Dermis blood vessel endothelial cell (primary cell): ENCODE data around the gene TEK. TPM values are rescaled to one million over a fixed set of nuclear protein-coding genes. Genes with fewer than 3 reads are reported as not detected.
A peak's percentile ranks its signal among the peaks of the same experiment; 100 is the strongest.
"Not testable (repeated sequence)": the region's sequence is repeated elsewhere in the genome, so short reads cannot be mapped to it uniquely, and the experiment has no call there.

Experiments used
- DNase-seq: peaks from one replicate; pipeline ENCODE4 v3.0.0; 2010
- total RNA-seq: library from RNA; depleted of rRNA; stranded (reverse); fragments of >200 nt; gene quantifications from 2 replicates; pipeline ENCODE4 v1.2.3, GENCODE V29; 2014

Gene TEK
- total RNA-seq, 1 donor from 2014 or later = 119 TPM

DNA sequence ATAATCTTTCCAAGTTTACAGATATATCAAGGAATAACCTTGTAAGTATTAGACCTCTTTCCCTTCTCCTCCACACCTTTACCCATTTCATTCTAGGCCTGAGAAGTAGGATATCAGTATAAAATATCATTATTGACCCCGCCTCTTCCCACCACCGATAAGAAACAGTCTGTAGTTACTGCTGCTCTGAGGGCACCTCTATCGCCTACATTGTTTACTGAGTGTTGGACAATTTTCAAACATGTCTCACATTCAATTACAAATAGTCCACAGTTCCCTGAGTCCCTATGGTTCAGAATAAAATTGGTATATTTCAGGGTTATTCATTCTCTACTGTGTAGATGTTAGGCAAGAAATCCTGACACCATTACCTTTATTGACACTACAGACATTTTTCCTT is 73.4 kb downstream of the TEK start:
- no peak for DNase-seq

DNA sequence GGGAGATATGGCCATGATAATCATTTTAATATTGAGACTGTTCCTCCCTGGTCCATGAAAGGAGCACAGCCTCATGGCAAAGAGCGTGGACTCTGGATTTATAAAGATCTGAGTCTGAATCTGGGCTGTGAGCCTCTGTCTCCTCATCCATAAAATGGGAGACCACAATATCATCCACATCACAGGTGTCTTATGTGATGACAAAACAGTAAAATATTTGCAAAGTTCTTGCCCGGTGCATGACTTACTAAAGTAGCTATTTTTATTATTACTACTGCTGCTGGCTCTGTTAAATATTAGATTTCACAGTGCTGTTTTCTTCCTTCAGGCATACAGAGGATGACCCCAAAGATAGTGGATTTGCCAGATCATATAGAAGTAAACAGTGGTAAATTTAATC is 74.1 kb downstream of the TEK start:
- no peak for DNase-seq

DNA sequence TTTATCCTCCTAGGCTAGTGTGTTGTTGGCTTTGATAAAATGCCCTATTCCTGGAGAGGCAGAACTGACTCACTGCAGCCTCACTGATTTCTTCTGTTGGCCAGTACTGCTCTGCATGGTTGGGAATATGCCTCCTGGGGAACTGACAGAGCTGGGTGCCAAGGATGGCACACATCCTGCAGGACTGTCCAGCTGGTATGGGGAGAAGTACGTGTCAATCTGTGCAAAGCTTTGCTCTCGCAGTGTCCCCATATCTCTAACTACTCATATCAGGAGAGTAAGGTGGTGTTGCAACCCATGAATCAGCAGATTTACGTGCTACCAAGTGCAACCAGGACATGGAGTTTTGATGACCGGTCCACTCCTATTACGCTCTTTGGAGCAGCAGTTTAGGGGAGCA is 74.7 kb downstream of the TEK start:
- DNase-seq = no peak

DNA sequence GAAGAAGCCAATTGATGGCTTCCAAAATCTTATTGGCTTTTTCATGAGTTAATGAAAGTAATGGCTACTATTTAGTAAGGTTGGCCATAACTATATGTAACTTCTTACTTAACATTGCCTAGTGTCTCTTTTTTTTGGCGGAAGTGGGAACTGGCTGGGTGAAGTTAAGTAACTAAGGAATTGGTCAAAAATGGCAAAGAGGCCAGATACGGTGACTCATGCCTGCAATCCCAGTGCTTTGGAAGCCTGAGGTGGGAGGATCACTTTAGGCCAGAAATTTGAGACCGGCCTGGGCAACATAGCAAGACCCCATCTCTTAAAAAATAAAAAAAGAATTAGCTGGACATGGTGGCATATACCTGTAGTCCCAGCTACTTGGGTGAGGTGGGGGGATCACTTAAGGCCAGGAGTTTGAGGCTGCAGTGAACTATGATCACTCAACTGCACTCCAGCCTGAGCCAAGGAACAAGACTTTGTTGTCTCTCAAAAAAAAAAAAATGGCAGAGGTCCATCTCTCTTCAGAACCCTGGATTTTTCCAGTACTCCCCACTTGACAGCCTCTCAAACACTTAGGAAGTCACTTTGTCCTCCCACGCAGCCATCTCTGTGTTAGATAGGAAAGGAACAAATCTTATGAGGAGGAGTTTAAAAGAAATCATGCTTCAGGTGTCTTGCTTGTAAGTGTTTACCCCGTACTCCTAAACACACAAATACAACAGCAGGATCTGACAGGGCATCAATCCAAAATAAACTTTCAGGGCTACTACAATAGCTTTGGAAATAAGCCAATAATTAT is 75.7 kb downstream of the TEK start:
- DNase-seq = peak; percentile 80

DNA sequence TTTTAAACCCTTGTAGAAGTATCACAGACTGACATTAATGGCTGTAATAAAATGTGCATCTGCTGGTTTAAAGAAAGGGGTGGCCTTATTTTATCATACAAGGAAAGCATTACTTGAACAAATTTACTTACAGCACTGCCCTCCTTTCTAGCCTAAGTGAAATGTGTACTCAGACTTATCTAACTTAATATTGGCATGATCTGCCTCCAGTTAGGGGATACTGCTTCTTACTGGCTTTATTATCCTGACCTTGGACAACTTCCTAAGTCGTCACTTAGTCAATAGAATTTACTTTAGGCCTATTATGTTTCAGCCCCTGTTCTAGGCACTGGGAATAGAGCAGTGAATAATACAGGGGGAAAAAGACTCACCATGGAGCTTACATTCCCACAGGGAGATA is 79.4 kb downstream of the TEK start:
- no peak for DNase-seq

DNA sequence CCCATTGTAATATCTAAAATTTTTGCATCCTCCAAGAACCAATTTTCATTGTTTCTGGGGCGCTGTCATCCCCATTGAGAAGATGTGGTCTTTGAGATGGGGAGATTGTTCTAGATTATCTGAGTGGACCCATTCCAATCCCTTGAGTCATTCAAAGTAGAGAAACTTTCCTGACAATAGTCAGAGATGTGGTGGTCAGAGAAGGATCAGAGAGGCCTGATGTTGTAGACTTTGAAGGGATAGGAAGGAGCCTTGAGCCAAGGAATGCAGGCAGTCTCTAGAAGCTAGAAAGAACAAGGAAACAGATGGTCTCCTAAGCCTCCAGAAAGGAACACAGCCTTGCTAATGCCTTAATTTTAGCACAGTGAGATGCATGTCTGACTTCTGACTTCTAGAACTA is 80.4 kb downstream of the TEK start:
- DNase-seq = no peak

DNA sequence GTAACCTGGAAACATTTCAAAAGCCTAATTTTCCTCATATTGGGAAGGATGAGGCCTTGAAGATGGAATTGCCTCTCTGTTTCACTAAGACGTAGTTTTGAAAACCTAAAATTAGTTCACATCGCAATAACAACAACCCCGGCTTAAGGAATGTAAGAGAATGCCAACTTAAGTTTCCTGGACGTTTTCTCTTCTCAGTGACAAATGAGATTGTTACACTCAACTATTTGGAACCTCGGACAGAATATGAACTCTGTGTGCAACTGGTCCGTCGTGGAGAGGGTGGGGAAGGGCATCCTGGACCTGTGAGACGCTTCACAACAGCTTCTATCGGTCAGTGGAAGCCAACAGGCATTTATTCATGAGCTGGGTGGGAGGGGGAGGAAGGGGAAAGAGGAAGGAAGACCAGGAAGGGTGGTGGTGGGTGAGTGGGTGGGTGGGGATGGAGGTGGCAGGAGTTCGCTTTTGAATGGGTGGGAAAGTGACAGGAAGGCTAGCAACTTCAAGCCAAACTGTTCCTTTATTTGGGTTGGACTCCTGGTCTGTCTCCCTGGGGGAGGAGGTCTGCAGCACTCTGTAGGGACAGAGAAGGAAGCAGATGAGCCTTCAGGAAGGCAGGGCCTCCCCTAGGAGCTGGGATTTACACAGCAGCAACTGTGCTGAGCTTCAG is 83.4 kb downstream of the TEK start:
- DNase-seq = peak; percentile 27

DNA sequence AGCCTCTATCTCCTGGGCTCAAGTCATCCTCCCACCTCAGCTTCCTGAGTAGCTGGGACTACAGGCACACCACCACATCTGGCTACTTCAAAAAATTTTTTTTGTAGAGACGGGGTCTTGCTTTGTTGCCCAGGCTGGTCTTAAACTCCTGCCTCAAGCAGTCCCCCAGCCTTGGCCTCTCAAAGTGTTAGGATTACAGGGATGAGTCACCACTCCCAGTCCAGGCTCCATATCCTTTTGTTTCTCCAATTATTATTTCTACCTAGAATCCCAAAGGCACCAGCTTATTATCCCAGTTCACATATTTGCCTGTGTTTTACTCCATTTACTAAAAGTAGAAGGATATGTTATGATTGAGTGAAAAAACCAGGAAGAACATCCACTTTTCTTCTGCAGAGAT is 84.9 kb downstream of the TEK start:
- DNase-seq = peak; percentile 41

DNA sequence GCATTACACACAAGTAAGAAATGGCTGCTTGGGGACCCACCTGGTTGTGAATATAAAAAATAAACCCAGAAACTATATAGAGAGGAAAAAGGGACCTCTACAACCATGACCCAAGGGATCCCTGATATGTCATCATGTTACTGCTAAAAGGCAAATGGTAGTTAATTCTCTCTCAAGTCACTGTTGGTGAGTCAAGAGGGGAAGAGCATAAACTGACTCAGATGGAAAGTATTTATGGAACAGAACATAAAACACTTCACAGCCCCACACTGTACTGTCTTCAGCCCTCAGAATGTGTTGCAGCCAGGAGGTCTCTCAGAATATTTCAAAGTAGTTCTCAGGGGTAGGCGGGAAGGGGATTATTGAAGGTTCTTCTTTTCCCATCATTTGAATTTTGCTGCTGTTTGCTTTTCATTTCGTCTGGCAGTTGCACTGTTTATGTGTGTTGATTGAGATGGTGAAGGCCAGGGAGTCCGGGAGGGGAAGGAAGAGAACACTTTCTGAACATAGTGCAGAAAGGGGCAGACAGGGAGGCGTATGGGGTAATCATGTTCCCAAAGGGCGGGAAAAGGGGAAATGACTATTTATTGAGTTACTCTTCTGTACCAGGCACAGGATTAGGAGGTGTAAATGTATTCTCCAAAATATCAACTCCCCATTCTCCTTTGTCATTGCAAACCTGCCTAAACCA is 85.5 kb downstream of the TEK start:
- DNase-seq = peak; percentile 82

DNA sequence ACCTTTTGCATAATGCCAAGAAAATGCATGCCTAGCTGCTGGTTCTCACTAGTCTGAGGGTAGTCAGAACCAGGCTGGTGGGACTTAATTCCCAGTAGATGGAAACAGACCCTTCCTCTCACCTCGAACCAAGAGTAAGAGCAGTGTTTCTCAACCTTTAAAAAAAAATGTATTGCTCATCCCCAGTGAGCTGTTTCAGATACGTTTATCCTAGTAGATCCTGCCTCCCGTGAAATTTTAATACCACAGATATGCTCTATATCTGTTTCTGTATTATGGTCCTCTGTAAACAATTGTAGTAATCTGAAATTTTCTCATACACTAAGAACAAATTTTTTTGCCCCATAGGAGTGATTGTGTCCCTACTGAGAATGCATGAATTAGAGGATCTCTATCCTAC is 86.2 kb downstream of the TEK start:
- no peak for DNase-seq

DNA sequence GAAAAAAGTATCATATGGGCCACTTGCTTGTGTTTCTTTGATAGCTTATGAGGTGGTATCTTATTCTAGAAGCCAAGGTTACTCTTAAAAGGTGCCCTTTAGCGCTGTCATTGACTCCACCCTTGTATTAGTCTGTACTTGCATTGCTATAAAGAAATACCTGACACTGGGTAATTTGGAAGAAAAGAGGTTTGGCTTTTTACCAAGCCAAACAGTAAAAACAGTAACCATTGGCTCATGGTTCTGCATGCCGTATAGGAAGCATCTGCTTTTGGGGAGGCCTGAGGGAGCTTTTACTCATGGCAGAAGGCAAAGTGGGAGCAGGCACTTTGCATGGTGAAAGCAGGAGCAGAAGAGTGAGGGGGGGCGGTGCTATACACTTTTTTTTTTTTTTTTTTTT is 87.4 kb downstream of the TEK start:
- peak; percentile 37 for DNase-seq

DNA sequence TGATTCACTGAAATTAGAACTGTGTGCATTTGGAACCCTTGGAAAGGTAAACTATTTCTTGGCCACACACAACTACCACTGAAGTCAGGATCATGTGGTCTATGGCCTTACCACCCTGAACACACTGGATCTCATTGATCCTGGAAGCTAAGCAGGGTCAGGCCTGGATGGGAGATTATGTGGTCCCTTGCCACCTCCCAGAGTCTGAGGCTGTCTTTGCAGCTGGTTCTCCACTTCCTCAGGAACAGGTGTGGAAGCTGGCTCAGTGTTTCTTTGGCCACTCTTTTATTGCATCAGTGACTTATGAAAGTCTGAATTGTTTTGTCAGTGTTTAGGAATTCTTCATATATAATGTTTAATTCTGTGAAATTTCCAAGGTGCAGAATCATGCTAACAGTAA is 89.2 kb downstream of the TEK start:
- peak; percentile 29 for DNase-seq

DNA sequence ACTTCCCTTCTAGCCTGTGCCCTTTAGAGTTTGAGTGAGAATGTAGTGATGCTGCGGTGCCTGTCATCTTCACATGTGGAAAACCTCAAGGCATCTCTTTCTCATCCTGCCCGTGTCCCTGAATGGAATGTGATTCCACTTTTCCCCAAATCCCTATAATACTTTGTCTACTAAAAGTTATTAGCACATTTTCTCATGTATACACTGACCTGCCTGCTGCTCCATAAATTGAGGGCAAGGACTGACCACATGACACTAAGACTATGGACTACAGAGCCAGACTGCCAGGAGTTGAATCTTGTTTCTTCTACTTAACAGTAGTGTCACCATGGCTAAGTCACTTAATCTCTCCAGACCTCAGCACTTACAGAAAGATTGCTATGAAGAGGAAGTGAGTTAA is 93.0 kb downstream of the TEK start:
- DNase-seq = no peak

DNA sequence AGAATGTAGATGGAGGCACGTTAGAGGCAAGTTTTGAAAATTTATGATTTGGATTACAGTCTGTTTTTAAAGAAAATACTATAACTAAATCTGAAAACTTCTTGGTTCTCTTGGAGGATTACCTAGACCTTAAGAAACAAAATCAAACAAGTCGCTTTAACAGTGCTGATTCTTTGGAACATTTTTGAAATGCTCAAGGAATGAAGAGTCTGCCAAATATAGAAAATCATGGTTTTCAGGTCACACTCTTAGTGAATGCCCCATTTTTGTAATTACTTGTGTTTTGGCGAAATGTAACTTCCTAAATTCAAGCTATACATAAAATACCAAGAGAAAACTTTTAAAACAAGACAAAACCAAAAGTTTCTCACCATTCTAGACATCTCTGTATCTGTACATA is 94.8 kb downstream of the TEK start:
- DNase-seq = no peak

DNA sequence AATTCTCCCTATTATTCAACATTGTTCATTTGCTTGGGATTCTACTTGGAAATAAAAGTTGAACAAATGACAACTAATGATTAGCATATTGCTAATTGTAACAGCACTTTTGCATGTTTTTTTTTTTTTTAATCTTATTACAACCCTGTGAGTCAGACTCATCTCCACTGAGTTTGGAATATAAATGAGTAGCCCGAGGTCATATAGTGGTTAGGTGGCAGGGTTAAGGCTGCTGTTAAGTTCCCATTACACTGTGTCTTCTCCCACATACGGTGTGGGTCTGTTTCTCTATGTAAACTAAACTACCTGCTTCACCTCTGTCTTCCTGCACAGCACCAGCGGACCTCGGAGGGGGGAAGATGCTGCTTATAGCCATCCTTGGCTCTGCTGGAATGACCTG is 95.6 kb downstream of the TEK start:
- DNase-seq = no peak

DNA sequence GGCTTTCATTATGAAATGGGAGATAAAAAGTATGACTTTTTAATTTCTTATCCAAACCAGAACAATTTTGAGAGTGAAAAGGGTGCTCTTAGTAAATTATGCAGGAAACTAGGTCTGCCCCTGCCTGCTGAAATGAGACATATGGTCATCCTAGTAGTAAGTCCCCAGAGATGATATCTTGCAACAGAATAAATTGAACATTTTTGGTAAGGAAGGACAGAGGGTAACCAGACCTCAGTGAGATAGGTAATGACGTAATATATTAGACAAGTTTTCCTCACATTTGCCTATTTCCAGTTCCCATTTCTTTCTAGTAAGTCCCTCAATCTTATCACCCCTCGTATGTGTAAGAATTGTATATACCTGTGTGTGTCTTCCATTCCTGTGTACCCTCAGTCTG is 96.2 kb downstream of the TEK start:
- no peak for DNase-seq

DNA sequence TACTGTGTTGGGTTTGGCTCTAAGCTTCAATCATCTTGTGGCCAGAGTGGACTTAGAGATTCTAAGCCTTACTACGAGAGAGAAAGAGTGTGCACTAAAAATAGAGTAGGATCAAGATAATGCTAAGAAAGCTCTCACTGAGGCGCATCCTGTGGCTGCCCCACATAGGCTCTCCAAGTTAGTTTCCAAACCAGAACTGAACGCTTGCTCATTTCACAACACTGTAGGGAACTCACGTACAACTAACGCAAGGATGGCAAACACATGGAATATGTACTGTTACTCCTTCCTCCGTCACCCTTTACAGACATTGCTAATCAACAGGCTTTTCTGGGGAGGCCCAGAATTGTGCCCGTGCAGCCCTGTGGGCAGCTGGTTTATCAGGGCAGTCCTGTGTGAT is 97.0 kb downstream of the TEK start:
- DNase-seq = no peak

DNA sequence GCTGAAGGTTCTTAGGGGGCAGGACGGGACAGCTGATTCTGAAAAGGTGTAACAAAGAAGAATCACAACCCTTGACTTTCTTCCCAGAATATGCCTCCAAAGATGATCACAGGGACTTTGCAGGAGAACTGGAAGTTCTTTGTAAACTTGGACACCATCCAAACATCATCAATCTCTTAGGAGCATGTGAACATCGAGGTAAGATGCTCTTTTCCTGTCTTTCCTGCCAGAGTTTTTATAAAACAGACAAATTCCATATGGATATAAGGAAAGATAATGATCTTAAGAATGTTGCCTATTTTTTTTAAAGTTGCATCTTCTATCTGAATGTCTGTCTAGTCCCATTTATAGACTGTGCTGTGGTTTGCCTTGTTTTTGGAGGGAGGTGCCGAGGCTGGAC is 100.0 kb downstream of the TEK start:
- DNase-seq = no peak

DNA sequence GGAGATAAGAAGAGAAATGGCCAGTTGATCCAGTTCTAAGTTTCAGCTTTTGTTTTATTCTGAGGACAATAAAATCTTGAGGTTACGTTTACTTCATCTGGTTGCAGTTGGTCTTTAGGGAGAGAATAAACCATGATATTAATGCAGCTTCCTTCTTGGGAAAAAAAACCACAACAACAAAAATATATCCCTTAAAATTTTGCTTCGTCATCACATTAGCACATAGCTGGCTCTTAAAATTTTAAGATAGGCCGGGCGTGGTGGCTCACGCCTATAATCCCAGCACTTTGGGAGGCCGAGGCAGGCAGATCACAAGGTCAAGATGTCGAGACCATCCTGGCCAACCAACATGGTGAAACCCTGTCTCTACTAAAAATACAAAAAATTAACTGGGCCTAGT is 101.6 kb downstream of the TEK start:
- no peak for DNase-seq

DNA sequence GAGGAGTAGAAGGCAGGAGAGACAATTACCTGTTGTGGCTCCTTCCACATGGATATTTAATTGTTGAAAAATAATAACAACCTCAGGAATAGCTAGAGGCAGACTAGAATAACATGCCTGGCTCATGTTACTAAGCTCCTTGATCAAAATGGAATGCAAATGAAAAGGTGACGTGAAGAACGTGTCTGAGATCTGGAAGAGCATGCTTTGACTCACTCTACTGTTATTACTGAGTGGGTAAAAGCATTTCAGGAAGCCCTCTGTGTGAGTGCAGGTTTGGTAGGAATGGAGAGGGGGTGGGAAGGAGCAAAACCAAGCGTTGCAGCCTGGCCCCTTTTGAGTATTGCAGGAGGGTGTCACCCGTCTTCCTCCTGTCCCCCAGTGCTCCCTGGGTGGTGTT is 103.2 kb downstream of the TEK start:
- DNase-seq = no peak

DNA sequence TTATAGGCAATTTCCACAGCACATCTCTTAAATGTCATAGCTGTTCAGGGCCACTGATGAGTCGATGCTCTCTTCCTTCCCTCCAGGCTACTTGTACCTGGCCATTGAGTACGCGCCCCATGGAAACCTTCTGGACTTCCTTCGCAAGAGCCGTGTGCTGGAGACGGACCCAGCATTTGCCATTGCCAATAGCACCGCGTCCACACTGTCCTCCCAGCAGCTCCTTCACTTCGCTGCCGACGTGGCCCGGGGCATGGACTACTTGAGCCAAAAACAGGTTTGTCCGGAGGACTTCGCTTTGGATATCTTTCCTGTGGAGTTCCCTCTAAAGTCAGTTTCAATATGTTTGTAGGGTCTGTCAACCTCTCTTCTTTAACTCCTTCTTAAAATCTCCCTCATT is 103.6 kb downstream of the TEK start:
- DNase-seq = no peak

DNA sequence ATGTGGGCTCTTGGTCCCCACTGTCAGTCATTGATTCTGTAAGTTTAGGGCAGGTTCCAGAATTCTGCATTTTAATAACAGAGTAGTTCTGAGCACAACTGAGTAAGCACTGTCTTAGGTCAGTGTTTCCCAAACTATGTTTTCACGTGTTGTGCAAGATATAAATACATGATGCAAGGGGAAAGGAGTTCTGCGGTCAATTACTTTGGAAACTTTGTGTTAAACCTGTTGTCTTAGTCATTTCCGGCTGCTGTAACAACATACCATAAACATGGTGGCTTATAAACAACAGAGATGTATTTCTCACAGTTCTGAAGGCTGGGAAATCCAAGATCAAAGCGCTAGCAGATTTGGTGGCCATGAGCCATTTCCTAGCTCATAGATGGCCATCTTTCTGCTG is 118.2 kb downstream of the TEK start:
- no peak for DNase-seq

DNA sequence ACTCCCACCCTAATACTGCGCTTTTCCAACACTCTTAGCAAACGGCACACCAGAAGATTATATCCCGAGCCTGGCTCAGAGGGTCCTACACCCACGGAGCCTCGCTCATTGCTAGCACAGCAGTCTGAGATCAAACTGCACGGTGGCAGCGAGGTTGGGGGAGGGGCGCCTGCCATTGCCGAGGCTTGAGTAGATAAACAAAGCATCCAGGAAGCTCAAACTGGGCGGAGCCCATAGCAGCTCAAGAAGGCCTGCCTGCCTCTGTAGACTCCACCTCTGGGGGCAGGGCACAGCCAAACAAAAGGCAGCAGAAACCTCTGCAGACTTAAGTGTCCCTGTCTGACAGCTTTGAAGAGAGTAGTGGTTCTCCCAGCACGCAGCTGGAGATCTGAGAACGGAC is 130.6 kb downstream of the TEK start:
- not testable (repeated sequence) for DNase-seq

DNA sequence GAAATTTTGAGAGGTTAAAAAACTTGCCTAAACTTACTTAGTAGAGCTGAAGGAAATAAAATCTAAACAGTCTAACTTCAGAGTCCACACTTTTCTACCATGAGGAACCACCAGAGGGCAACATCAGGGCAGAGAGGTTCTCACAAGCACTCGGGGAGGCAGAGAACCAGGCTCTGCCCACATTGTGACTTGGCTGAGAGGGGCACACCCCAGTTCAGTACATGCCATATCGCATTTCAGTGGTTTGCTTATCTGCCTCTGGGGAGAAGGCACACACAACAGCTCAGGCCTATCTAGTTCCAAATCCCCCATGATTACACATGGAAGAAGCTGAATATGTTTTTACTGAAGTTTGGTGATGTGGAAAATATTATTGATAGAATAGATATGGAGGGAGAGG is 138.7 kb downstream of the TEK start:
- peak; percentile 54 for DNase-seq
